Measurements from ENCODE around the gene EFEMP1. TPM values are rescaled to one million over a fixed set of nuclear protein-coding genes. Genes with fewer than 3 reads are reported as not detected.
A peak's percentile ranks its signal among the peaks of the same experiment; 100 is the strongest.

Gene EFEMP1
- total RNA-seq, 1 experiment from 2014 or later: 86.3 TPM

GRCh38 chr2:55844986-55845385 lies 78.6 kb downstream of the EFEMP1 start:
- TF ChIP-seq EZH2 (IDR thresholded peaks at IDR 0.05; ENCODE audit: low read depth): no peak
- no peak for TF ChIP-seq CTCF (conservative IDR thresholded peaks at IDR 0.05)
- no peak for DNase-seq
- H3K27ac ChIP-seq: no peak overlapping the region
- H3K27me3 ChIP-seq (ENCODE audit: insufficient read depth, low read depth): no peaks in the 10 kb centered on the region
- no peak overlapping the region for H3K4me2 ChIP-seq
- H3K9me2 ChIP-seq (ENCODE audit: insufficient read depth): no peaks in the 10 kb centered on the region
- H3K9me3 ChIP-seq (ENCODE audit: insufficient read depth, low read depth): no peaks in the 10 kb centered on the region
- H3K79me2 ChIP-seq (ENCODE audit: low read depth): no peaks in the 10 kb centered on the region
- H2AFZ ChIP-seq: no peak overlapping the region
- H4K20me1 ChIP-seq (ENCODE audit: insufficient read depth): no peaks in the 10 kb centered on the region
- ChIA-PET POLR2A (ENCODE audit: unreplicated experiment) (interaction anchor here (0.6 kb wide), 1 partner anchor 701 kb away, joined by 3 read pairs; no protein-coding TSS in a partner anchor), CTCF (no interaction called here)
- intact Hi-C loops (cut with micrococcal nuclease; ENCODE audit: unreplicated experiment): no loop called here
- H3K4me1 ChIP-seq (replicated peaks; ENCODE audit: insufficient read depth): peaks cover 52% of the 10 kb centered on the region
- no peak overlapping the region for H3K4me3 ChIP-seq
- no peaks in the 10 kb centered on the region for H3K36me3 ChIP-seq (ENCODE audit: low read depth)
- BruUV-seq (replicated peaks): no TSS peak
- peaks cover 26% of the 10 kb centered on the region for H3F3A ChIP-seq (ENCODE audit: insufficient read depth, low read depth)

GRCh38 chr2:55843994-55844345 lies 79.6 kb downstream of the EFEMP1 start:
- H3K27ac ChIP-seq: peak overlapping the region; percentile 70
- no peaks in the 10 kb centered on the region for H3K36me3 ChIP-seq (ENCODE audit: low read depth)
- no peaks in the 10 kb centered on the region for H4K20me1 ChIP-seq (ENCODE audit: insufficient read depth)
- DNase-seq: peak in 1 of 2 experiments; percentile 22
- H3K27me3 ChIP-seq (ENCODE audit: insufficient read depth, low read depth): no peaks in the 10 kb centered on the region
- TF ChIP-seq CTCF (conservative IDR thresholded peaks at IDR 0.05): no peak
- no peak for TF ChIP-seq EZH2 (IDR thresholded peaks at IDR 0.05; ENCODE audit: low read depth)
- no peaks in the 10 kb centered on the region for H3K9me3 ChIP-seq (ENCODE audit: insufficient read depth, low read depth)
- no peaks in the 10 kb centered on the region for H3K79me2 ChIP-seq (ENCODE audit: low read depth)
- peaks cover 61% of the 10 kb centered on the region for H3K4me1 ChIP-seq (replicated peaks; ENCODE audit: insufficient read depth)
- intact Hi-C loops (cut with micrococcal nuclease; ENCODE audit: unreplicated experiment): loop anchor here (1.0 kb wide), 2 partner anchors 18 to 114 kb away; no protein-coding TSS in a partner anchor
- no peak overlapping the region for H2AFZ ChIP-seq
- no peaks in the 10 kb centered on the region for H3K9me2 ChIP-seq (ENCODE audit: insufficient read depth)
- ChIA-PET CTCF (no interaction called here), POLR2A (ENCODE audit: unreplicated experiment) (no interaction called here)
- peak overlapping the region; percentile 62 for H3K4me2 ChIP-seq
- H3F3A ChIP-seq (ENCODE audit: insufficient read depth, low read depth): peaks cover 36% of the 10 kb centered on the region
- no peak overlapping the region for H3K4me3 ChIP-seq
- BruUV-seq (replicated peaks): no TSS peak

GRCh38 chr2:55843096-55843993 lies 80.2 kb downstream of the EFEMP1 start:
- H3K4me2 ChIP-seq: peak overlapping the region; percentile 62
- no peaks in the 10 kb centered on the region for H3K27me3 ChIP-seq (ENCODE audit: insufficient read depth, low read depth)
- peak overlapping the region; percentile 63 for H2AFZ ChIP-seq
- H3K4me3 ChIP-seq: 0 out of 2 replicates have a peak overlapping the region, but pooled peaks have one; percentile 6
- H4K20me1 ChIP-seq (ENCODE audit: insufficient read depth): no peaks in the 10 kb centered on the region
- intact Hi-C loops (cut with micrococcal nuclease; ENCODE audit: unreplicated experiment): loop anchor here (1.0 kb wide), 2 partner anchors 19 to 115 kb away; no protein-coding TSS in a partner anchor
- POLR2A ChIA-PET (ENCODE audit: unreplicated experiment): interaction anchor here (0.6 kb wide), 1 partner anchor 11 kb away, joined by 3 read pairs; no protein-coding TSS in a partner anchor
- peaks cover 42% of the 10 kb centered on the region for H3F3A ChIP-seq (ENCODE audit: insufficient read depth, low read depth)
- H3K79me2 ChIP-seq (ENCODE audit: low read depth): no peaks in the 10 kb centered on the region
- DNase-seq: peak; percentile 39 to 96
- BruUV-seq (replicated peaks): no TSS peak
- TF ChIP-seq EZH2 (IDR thresholded peaks at IDR 0.05; ENCODE audit: low read depth) (no peak), CTCF (conservative IDR thresholded peaks at IDR 0.05) (no peak)
- peaks cover 67% of the 10 kb centered on the region for H3K4me1 ChIP-seq (replicated peaks; ENCODE audit: insufficient read depth)
- no peaks in the 10 kb centered on the region for H3K9me3 ChIP-seq (ENCODE audit: insufficient read depth, low read depth)
- peak overlapping the region; percentile 70 for H3K27ac ChIP-seq
- no peaks in the 10 kb centered on the region for H3K36me3 ChIP-seq (ENCODE audit: low read depth)
- H3K9me2 ChIP-seq (ENCODE audit: insufficient read depth): no peaks in the 10 kb centered on the region
- CTCF ChIA-PET: interaction anchor here (0.6 kb wide), 1 partner anchor 61 kb away, joined by 4 read pairs; no protein-coding TSS in a partner anchor

Measured in PC-9 (cell line).